ENCODE results near the gene CACNB2.
"Not testable (repeated sequence)": the region's sequence is repeated elsewhere in the genome, so short reads cannot be mapped to it uniquely, and the experiment has no call there.

DNA sequence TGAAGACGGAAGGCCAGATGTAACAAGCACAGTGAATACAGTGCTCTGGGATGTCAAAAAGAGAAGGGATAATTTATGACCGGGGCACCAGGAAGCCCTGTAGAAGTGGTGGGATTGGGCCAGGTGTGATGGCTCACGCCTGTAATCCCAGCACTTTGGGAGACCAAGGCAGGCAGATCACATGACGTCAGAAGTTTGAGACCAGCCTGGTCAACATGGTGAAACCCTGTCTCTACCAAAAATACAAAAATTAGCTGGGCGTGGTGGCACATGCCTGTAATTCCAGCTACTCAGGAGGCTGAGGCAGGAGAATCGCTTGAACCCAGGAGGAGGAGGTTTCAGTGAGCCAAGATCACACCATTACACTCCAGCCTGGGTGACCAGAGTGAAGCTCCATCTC, 305.4 kb downstream of the CACNB2 start:
- TF ChIP-seq, protein P1, sequence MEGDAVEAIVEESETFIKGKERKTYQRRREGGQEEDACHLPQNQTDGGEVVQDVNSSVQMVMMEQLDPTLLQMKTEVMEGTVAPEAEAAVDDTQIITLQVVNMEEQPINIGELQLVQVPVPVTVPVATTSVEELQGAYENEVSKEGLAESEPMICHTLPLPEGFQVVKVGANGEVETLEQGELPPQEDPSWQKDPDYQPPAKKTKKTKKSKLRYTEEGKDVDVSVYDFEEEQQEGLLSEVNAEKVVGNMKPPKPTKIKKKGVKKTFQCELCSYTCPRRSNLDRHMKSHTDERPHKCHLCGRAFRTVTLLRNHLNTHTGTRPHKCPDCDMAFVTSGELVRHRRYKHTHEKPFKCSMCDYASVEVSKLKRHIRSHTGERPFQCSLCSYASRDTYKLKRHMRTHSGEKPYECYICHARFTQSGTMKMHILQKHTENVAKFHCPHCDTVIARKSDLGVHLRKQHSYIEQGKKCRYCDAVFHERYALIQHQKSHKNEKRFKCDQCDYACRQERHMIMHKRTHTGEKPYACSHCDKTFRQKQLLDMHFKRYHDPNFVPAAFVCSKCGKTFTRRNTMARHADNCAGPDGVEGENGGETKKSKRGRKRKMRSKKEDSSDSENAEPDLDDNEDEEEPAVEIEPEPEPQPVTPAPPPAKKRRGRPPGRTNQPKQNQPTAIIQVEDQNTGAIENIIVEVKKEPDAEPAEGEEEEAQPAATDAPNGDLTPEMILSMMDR (IDR thresholded peaks at IDR 0.05), result not testable (repeated sequence)
- not testable (repeated sequence) for TF ChIP-seq ZC3H11A (IDR thresholded peaks at IDR 0.05); MYC (IDR thresholded peaks at IDR 0.05; ENCODE audit: borderline replicate concordance, low read length); EP300 (IDR thresholded peaks at IDR 0.05); POLR2A (IDR thresholded peaks at IDR 0.05; ENCODE audit: low read length); EHMT2 (IDR thresholded peaks at IDR 0.05; ENCODE audit: low read depth); HDAC2 (IDR thresholded peaks at IDR 0.05); KDM1A (IDR thresholded peaks at IDR 0.05; ENCODE audit: low read depth); TP53 (CRISPR knock-in tag; IDR thresholded peaks at IDR 0.05); CEBPB (IDR thresholded peaks at IDR 0.05); SMC3 (IDR thresholded peaks at IDR 0.05); ESRRA (IDR thresholded peaks at IDR 0.05; ENCODE audit: borderline replicate concordance, low read length)
- TF ChIP-seq, protein P2, sequence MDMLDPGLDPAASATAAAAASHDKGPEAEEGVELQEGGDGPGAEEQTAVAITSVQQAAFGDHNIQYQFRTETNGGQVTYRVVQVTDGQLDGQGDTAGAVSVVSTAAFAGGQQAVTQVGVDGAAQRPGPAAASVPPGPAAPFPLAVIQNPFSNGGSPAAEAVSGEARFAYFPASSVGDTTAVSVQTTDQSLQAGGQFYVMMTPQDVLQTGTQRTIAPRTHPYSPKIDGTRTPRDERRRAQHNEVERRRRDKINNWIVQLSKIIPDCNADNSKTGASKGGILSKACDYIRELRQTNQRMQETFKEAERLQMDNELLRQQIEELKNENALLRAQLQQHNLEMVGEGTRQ (IDR thresholded peaks at IDR 0.05), result not testable (repeated sequence)
- TF ChIP-seq, protein P3, sequence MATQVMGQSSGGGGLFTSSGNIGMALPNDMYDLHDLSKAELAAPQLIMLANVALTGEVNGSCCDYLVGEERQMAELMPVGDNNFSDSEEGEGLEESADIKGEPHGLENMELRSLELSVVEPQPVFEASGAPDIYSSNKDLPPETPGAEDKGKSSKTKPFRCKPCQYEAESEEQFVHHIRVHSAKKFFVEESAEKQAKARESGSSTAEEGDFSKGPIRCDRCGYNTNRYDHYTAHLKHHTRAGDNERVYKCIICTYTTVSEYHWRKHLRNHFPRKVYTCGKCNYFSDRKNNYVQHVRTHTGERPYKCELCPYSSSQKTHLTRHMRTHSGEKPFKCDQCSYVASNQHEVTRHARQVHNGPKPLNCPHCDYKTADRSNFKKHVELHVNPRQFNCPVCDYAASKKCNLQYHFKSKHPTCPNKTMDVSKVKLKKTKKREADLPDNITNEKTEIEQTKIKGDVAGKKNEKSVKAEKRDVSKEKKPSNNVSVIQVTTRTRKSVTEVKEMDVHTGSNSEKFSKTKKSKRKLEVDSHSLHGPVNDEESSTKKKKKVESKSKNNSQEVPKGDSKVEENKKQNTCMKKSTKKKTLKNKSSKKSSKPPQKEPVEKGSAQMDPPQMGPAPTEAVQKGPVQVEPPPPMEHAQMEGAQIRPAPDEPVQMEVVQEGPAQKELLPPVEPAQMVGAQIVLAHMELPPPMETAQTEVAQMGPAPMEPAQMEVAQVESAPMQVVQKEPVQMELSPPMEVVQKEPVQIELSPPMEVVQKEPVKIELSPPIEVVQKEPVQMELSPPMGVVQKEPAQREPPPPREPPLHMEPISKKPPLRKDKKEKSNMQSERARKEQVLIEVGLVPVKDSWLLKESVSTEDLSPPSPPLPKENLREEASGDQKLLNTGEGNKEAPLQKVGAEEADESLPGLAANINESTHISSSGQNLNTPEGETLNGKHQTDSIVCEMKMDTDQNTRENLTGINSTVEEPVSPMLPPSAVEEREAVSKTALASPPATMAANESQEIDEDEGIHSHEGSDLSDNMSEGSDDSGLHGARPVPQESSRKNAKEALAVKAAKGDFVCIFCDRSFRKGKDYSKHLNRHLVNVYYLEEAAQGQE (IDR thresholded peaks at IDR 0.05), result not testable (repeated sequence)

Measured in A549 (cell line).